Neutrophil (primary cell): ENCODE data around the gene CALM1.

Source experiments
- H3K27ac ChIP-seq: fragments of 200-600 bp; sonication (generic); 2 replicates; pipeline ENCODE4 v1.5.1; 2016; ENCODE audit warnings: mild to moderate bottlenecking, moderate library complexity
- H3K27me3 ChIP-seq: fragments of 200-600 bp; sonication (generic); 2 replicates; pipeline ENCODE4 v1.6.0; 2016; ENCODE audit warnings: mild to moderate bottlenecking
- H3K36me3 ChIP-seq: fragments of 200-600 bp; sonication (generic); 2 replicates; pipeline ENCODE4 v1.5.1; 2017
- H3K4me1 ChIP-seq, 2 experiments: fragments of 200-600 bp in 1 of 2; sonication (generic) in 1 of 2; 1 replicate in 1 of 2; 2 replicates in 1 of 2; pipeline versions ENCODE4 v1.5.1 to v1.6.1; 2013 to 2016; ENCODE audit warnings: low read depth in 1 of 2, low read length in 1 of 2, mild to moderate bottlenecking in 1 of 2, moderate library complexity in 1 of 2; ENCODE audit not compliant: control insufficient read depth in 1 of 2, insufficient read depth in 1 of 2
- H3K4me3 ChIP-seq, 2 experiments: fragments of 200-600 bp in 1 of 2; sonication (generic) in 1 of 2; 1 replicate in 1 of 2; 2 replicates in 1 of 2; pipeline ENCODE4 v1.5.1; 2013 to 2016; ENCODE audit warnings: low read depth in 1 of 2, low read length in 1 of 2, mild to moderate bottlenecking in 1 of 2, moderate library complexity in 1 of 2
- H3K9me3 ChIP-seq: fragments of 200-600 bp; sonication (generic); 2 replicates; pipeline ENCODE4 v1.5.1; 2016
- TF ChIP-seq, protein P1 (sequence below): fragments of 200-600 bp; sonication (generic); IDR thresholded peaks from 2 replicates; pipeline ENCODE4 v1.5.1; 2016; ENCODE audit warnings: antibody characterized with exemption

Gene CALM1

DNA sequence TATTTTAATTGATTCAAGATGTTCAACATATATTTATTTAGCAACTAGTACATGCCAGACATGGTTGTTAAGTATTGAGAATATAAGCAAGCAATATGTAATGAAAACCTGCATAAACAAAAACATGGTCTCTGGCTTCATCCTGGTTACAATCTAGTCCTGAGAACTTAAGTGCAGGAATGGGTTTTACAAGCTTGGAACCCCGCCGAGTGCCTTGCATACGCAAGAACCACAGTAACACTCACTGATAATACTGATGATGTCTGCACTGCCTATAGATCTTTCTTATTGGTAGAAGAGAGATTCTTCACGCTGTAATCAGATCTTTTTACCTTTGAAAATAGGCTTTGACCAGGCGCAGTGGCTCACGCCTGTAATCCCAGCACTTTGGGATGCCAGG lies 22.9 kb upstream of the CALM1 start:
- Histone ChIP-seq H3K9me3 (no peaks in the 10 kb centered on the region), H3K36me3 (no peaks in the 10 kb centered on the region), H3K27ac (no peak overlapping the region), H3K27me3 (no peaks in the 10 kb centered on the region), H3K4me1 (no peaks in the 10 kb centered on the region), H3K4me3 (no peak overlapping the region)
- TF ChIP-seq, protein P1, sequence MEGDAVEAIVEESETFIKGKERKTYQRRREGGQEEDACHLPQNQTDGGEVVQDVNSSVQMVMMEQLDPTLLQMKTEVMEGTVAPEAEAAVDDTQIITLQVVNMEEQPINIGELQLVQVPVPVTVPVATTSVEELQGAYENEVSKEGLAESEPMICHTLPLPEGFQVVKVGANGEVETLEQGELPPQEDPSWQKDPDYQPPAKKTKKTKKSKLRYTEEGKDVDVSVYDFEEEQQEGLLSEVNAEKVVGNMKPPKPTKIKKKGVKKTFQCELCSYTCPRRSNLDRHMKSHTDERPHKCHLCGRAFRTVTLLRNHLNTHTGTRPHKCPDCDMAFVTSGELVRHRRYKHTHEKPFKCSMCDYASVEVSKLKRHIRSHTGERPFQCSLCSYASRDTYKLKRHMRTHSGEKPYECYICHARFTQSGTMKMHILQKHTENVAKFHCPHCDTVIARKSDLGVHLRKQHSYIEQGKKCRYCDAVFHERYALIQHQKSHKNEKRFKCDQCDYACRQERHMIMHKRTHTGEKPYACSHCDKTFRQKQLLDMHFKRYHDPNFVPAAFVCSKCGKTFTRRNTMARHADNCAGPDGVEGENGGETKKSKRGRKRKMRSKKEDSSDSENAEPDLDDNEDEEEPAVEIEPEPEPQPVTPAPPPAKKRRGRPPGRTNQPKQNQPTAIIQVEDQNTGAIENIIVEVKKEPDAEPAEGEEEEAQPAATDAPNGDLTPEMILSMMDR, result no peak

DNA sequence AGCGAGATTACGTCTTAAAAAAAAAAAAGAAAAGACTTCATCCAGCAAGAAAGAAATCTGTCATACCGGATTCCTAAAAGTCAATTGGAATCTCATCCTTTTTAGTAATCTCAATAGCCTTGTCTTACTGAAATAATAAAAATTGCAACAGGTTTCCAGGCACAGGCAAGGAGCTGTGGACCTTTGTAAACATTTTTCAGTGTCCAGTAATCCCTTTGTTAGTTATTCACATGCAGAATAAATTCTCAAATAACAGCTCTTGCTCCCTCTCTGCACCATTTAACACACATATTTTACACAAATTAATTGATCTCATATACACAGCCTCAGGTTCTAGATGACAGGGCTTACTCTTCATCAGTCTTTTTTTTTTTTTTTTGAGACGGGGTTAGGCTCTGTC lies 22.0 kb upstream of the CALM1 start:
- H3K27ac ChIP-seq, result no peak overlapping the region
- no peaks in the 10 kb centered on the region for H3K4me1 ChIP-seq
- no peaks in the 10 kb centered on the region for H3K27me3 ChIP-seq
- no peaks in the 10 kb centered on the region for H3K36me3 ChIP-seq
- no peak overlapping the region for H3K4me3 ChIP-seq
- TF ChIP-seq, protein P1, result no peak
- H3K9me3 ChIP-seq, result no peaks in the 10 kb centered on the region

DNA sequence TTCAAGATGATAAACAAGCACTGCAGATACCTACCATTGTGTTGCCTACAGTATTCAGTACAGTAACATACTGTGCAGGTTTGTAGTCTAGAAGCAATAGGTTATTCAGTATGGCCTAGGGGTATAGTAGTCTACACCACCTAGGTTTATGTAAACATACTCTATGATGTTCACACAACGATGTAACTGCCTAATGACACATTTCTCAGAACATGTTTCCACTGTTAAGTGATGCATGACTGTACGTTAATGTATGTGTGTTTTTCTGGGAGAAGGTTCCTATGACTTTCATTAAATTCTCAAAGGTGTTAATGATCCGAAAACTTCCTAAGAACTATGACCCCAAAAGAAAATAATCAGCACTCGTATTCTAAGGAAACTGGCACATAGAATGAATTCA lies 20.9 kb upstream of the CALM1 start:
- Histone ChIP-seq H3K4me1 (no peaks in the 10 kb centered on the region), H3K27ac (no peak overlapping the region), H3K27me3 (no peaks in the 10 kb centered on the region), H3K36me3 (no peaks in the 10 kb centered on the region), H3K4me3 (no peak overlapping the region), H3K9me3 (no peaks in the 10 kb centered on the region)
- TF ChIP-seq, protein P1, result no peak

DNA sequence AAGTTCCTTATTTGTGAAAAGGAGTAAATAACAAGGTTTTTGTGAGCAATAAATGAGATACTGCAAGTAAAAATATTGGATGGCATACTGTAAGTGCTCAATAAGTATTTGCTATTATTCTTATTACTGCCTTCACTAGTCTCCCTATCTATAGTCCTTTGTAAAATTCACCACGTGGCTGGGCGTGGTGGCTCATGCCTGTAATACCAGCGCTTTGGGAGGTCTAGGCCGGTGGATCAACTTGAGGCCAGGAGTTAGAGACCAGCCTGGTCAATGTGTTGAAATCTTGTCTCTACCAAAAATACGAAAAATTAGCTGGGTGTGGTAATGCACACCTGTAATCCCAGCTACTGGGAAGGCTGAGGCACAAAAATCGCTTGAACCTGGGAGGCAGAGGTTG lies 18.6 kb upstream of the CALM1 start:
- TF ChIP-seq, protein P1, result no peak
- H3K4me1 ChIP-seq, result peaks cover 11 to 12% of the 10 kb centered on the region in 2 experiments
- H3K4me3 ChIP-seq, result no peak overlapping the region
- H3K27me3 ChIP-seq, result no peaks in the 10 kb centered on the region
- no peaks in the 10 kb centered on the region for H3K9me3 ChIP-seq
- H3K27ac ChIP-seq, result no peak overlapping the region
- H3K36me3 ChIP-seq, result no peaks in the 10 kb centered on the region

DNA sequence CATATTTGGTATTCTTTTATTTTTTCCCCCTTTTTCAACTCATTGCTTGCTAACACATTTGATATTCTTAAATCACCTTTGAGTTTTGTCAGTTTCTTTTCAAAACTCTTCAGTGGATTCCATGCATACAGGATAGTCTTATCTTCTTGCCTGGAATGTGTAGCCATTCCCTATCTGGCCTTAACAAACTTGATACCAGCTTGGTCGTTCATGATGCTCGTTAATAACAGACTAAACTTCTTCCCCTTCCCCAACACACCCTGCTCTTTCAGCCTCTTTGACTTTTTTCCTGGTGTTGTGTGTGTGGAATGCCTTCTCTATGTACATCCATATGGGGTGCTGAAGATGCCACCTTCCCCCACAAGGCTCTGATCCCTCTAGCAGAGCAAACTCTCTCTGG lies 17.7 kb upstream of the CALM1 start:
- H3K36me3 ChIP-seq, result no peaks in the 10 kb centered on the region
- H3K27ac ChIP-seq, result no peak overlapping the region
- H3K9me3 ChIP-seq, result no peaks in the 10 kb centered on the region
- TF ChIP-seq, protein P1, result no peak
- H3K4me1 ChIP-seq, result peaks cover 17 to 18% of the 10 kb centered on the region in 2 experiments
- no peaks in the 10 kb centered on the region for H3K27me3 ChIP-seq
- no peak overlapping the region for H3K4me3 ChIP-seq
